D721Med (cell line): Measurements from ENCODE around the gene ROCK2.
"Not testable (repeated sequence)": the region's sequence is repeated elsewhere in the genome, so short reads cannot be mapped to it uniquely, and the experiment has no call there.

Experiments used
- DNase-seq: peaks from one replicate; pipeline ENCODE4 v3.0.0; 2011; ENCODE audit warnings: low spot score; ENCODE audit not compliant: insufficient read length
- FAIRE-seq: peaks from 2 replicates; lab custom pipeline; 2011; peaks lifted over from hg19 to GRCh38; lab: Jason Lieb, UNC
- CTCF ChIP-seq: IDR thresholded peaks from 2 replicates; pipeline ENCODE4 v1.5.1; 2012; ENCODE audit warnings: mild to moderate bottlenecking, control low read depth; ENCODE audit not compliant: insufficient read depth; ENCODE audit errors: missing control alignments

Gene ROCK2

GRCh38 chr2:11257964-11258363 is 86.5 kb downstream of the ROCK2 start:
- FAIRE-seq: no peak
- no peak for TF ChIP-seq CTCF
- no peak for DNase-seq

- FAIRE-seq (no peak), DNase-seq (no peak)
- no peak for TF ChIP-seq CTCF
Measured at GRCh38 chr2:11257078-11257477, 87.4 kb downstream of the ROCK2 start.

GRCh38 chr2:11256166-11256565 is 88.3 kb downstream of the ROCK2 start:
- FAIRE-seq: no peak
- no peak for DNase-seq
- no peak for TF ChIP-seq CTCF

- FAIRE-seq: no peak
- no peak for DNase-seq
- TF ChIP-seq CTCF: no peak
Measured at GRCh38 chr2:11254100-11254536, 90.3 kb downstream of the ROCK2 start.

- DNase-seq, FAIRE-seq: not testable (repeated sequence)
Measured at GRCh38 chr2:11252458-11252857, 92.0 kb downstream of the ROCK2 start.

GRCh38 chr2:11250400-11251196 is 93.8 kb downstream of the ROCK2 start:
- TF ChIP-seq CTCF: no peak
- no peak for FAIRE-seq
- DNase-seq: no peak

- no peak for FAIRE-seq
- TF ChIP-seq CTCF: no peak
- DNase-seq: no peak
Measured at GRCh38 chr2:11245322-11245721, 99.1 kb downstream of the ROCK2 start.
